Umbilical cord (tissue), 2 donors: ENCODE data around the gene PEMT. TPM values are rescaled to one million over a fixed set of nuclear protein-coding genes. Genes with fewer than 3 reads are reported as not detected.
A peak's percentile ranks its signal among the peaks of the same experiment; 100 is the strongest.
"Not testable (repeated sequence)": the region's sequence is repeated elsewhere in the genome, so short reads cannot be mapped to it uniquely, and the experiment has no call there.

Source experiments
- DNase-seq: peaks from one replicate; pipeline ENCODE4 v3.0.0-alpha.2; 2015; ENCODE audit warnings: low spot score
- total RNA-seq: library from RNA; depleted of rRNA; stranded (reverse); fragments of >200 nt; gene quantifications from one replicate; pipeline ENCODE4 v1.2.3, GENCODE V29; 2014; ENCODE audit warnings: low replicate concordance; ENCODE audit not compliant: insufficient read depth

Gene PEMT, protein sequence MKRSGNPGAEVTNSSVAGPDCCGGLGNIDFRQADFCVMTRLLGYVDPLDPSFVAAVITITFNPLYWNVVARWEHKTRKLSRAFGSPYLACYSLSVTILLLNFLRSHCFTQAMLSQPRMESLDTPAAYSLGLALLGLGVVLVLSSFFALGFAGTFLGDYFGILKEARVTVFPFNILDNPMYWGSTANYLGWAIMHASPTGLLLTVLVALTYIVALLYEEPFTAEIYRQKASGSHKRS
- total RNA-seq = 23.4 TPM

DNA sequence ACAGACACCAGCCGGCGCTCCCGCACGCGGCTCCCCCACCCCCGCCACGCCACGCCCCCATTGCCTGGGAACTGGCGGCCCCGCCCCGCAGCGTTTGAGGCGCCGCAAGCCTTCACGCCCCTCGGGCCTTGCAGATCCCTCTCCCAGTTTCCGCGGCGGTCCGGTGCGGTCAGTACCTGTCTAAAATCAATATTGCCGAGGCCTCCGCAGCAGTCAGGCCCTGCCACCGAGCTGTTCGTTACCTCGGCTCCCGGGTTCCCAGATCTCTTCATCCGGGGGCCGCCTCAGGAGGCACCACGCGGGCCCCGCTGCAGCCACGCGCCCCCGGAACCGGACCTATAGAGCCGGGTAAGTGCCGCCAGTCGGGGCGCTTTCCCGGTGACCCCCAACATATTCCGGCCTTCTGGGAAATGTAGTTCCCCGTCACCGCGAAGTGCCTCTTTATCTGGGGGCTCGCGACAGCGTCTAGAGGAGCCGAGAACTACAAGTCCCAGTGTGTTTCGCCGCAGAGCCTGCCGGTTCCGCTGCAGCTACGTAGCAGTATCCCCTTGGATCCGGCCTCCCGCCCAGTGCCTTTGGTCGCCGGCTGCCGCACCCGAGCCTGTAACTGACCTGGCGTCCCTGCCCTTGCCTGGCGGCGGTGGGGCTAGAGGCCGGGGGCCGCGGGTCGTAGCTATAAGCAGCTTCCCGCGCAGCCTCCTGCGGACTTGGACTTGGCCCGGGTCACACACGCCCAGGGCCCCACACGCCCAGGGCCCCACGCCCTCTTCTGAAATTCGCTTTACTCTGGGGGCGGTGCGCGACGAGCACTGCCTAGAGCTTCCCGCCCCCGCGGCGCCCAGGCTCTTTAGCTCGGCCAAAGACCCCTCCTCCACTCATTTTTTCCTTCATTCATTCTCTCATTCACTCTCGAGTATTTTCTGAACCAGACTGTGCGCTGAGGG is at the start of gene PEMT:
Gene PEMT (minus strand): TSS at position 354 of the 944 bp plus-strand sequence. CDS start 82 bp downstream, at position 272.
- DNase-seq = peak; percentile 99

DNA sequence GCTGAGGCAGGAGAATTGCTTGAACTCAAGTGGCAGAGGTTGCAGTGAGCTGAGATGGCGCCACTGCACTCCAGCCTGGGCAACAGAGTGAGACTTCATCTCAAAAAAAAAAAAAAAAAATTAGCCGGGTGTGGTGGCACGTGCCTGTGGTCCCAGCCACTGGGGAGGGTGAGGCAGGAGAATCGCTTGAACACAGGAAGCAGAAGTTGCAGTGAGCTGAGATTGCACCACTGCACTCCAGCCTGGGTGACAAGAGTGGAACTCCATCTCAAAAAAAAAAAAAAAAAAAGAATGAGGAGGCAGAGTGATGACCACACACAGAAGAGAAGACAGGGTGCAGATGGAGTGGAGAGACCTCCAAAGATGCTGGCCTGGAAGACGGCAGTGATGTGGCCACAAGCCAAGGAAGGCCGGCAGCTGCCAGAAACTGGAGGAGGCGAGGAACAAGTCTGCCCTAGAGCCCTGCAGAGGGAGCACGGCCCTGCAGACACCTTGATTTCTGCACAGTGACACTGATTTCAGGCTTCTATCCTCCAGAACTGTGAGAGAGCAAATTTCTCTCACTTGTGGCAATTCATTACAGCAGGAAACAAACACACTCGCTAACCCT is 48.3 kb upstream of the PEMT start:
- DNase-seq = not testable (repeated sequence)

DNA sequence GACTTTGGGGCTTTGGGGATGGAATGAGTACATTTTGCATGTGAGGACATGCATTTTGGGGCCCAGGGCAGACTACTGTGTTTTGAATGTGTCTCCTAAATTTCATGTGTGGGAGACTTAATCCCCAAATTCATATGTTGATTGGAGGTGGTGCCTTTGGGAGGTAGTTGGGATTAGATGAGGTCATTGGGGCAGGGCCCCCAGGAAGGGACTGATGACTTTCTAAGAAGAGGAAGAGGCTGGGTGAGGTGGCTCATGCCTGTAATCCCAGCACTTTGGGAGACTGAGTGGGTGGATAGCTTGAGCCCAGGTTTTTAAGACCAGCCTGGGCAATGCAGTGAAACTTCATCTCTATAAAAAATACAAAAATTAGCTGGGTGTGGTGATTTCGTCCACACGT is 47.0 kb upstream of the PEMT start:
- DNase-seq = no peak

DNA sequence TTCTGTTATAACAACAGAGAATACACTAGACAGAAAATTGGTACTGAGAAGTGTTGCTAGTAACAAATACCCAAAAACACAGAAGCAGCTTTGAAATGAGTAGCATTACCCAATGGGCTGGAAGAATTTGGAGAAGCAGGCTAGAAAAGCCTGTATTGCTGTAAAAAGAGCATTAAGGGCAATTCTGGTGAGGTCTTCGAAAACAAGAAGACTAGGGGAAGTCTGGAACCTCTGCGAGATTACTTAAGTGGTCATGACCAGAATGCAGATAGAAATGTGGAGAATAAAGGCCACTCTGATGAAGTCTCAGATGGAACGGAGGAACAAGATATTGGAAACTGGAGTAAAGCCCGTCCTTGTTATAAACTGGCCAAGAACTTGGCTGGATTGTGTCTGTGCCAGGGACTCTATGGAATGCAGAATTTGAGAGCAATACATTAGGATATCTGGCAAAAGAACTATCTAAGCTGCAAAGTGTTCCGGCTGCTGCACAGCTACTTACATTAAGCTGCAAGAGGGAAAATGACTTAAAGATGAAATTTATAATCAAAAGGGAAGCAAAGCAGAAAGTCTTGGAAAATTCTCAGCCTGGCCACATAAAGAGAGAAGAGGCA is 44.9 kb upstream of the PEMT start:
- peak; percentile 70 for DNase-seq

DNA sequence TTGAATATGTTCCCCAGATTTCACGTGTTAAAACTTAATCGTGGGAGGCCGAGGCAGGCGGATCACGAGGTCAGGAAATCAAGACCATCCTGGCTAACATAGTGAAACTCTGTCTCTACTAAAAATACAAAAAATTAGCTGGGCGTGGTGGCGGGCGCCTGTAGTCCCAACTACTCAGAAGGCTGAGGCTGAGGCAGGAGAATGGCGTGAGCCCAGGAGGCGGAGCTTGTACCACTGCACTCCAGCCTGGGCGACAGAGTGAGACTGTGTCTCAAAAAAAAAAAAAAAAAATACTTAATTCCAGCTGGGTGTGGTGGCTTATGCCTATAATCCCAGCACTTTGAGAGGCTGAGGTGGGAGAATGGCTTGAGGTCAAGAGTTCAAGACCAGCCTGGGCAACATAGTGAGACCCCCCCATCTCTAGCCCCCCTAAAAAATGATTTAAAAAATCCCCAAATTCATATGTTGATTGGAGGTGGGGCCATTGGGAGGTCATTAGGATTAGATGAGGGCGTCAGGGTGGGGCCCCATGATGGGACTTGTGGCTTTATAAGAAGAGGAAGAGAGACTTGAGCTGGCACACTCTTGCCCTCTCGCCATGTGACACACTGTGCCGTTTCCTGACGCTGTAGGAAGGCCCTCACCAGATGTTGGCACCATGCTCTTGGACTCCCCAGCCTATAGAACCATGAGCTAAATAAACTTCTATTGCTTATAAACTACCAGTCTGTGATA is 44.2 kb upstream of the PEMT start:
- DNase-seq = not testable (repeated sequence)

DNA sequence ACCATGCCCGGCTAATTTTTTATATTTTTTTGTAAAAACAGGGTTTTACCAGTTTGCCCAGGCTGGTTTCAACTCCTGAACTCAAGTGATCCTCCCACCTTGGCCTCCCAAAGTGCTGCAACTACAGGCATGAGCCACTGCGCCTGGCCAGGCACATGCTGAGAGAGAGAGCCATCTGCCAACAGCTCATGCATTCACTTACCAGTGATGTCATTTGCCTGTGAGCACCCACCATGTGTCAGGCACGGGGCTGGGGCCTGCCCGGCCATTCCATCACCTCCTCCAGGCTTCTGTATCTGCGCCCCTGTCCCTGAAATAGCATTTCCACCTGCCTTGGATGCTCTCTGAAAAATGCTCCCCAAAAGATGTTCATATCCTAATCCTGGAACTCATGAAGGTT is 43.6 kb upstream of the PEMT start:
- DNase-seq = no peak

DNA sequence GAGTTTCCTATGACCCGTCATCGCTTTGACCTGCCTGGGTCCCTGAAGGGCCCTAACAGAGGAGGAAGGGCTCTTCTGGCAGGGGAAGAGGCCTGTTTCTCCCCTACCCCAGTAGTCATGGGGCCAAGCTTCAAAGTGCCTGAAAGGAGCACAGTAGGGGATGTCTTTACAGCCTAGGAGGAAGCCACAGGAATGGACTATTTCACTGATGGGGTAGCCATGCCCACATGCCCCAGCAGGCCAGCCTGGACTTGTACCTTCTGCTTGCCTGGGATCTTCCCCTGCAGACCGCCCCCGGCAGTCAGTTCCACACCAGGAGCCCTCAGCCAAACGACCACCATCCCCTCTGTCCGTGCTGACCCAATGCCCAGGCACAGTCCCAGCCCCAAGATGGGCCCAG is 41.8 kb upstream of the PEMT start:
- DNase-seq = no peak

DNA sequence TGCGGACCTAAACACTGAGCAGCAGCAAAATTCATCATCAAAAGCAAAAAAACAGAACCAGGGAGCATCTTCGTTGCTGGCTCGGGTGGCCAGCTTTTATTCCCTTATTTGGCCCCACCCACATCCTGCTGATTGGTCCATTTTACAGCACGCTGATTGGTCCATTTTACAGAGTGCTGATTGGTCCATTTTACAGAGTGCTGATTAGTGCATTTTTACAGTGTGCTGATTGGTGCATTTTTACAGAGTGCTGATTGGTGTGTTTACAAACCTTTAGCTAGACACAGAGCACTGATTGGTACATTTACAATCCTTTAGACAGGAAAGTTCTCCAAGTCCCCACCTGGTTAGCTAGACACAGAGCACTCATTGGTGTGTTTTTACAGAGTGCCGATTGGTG is 41.2 kb upstream of the PEMT start:
- not testable (repeated sequence) for DNase-seq

DNA sequence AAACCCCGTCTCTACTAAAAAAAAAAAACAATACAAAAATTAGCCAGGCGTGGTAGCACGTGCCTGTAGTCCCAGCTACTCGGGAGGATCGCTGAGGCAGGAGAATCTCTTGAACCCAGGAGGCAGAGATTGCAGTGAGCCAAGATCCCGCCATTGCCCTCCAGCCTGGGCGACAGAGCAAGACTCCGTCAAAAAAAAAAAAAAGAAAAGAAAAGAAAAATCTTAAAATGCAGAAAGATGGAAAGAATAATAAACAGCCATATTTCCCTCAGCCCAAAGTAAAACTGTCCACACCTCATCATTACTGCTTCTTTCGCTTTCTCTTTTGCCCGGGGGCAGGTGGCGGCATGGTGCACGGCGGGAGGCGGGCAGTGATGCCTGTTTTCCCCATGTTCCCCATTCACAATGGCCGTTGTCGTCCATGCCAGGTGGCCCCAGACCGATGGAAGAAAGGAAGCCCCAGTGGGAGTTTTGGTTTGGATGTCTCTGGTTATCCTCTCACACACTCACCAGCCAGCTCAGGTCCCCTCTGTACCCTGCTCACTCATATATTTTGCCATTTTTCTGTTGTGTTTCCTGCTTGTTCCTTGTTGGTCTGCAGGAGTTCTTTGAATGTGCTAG is 37.0 kb upstream of the PEMT start:
- no peak for DNase-seq

DNA sequence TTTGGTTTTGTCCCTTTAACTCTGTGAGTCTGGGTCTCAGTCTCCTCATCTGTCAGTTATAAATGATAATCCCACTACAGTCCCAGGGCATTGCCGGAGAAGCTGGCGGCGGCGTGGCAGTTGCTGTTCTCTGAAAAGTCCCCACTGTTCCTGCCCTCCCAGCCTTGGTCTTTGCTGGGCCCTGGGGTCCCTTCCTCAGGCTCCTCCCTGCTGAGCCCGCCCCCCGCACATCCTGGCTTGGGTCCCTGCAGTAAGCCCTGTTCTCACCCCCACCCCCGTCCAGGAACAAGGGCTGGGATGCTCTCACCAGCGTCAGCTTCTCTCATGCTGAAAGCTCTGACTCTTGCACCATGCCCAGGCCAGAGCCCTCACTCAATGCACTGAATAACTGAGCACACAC is 35.3 kb upstream of the PEMT start:
- no peak for DNase-seq

DNA sequence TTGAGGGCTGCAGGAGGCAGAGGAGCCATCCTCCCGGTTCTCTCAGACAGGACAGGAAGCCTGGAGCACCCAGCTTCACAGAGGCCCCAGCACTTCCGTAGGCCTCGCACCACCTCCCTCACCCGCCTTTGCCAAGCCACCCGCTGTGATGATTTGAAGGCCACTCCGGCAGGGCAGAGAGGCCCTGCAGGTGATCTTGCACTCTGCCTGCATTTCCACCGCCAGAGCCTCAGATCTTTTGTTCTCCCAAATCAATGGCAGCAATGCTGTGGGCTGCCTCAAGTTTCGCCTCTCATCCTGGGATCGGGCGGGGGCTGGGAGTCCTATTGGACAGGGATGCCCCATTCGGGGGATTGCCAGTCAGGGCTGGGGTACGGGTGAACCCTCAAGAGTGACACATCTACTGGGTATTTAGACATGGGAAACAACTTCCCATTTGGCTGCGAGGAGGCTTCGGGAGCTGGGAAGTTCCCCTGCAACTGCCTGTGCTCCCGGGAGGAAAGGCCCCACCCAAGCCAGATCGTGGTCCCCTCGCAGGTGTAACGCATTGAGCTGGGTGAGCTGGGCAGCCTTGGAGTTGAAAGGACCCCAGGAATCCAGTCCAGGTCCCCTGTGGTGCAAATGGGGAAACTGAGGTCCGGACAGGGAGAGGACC is 34.8 kb upstream of the PEMT start:
- no peak for DNase-seq

DNA sequence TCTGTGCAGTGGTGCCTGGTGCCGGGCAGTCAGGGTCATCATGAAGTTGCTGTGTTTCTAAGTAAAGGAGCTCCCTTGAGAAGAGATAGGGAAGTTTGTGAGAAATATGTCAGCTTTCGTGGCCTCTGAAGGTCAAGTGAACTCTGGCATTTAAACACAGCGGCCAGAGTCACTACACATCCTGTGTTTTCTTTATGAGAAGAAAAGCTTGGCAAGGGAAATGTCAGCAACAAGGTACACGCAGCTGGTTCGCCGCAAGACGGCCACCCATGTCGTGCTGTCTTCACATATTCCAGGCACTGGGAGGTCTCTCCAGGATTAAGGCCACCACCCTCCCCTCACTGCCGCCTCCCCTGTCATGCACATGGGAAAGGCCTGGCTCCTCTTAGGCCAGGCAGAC is 33.2 kb upstream of the PEMT start:
- no peak for DNase-seq

DNA sequence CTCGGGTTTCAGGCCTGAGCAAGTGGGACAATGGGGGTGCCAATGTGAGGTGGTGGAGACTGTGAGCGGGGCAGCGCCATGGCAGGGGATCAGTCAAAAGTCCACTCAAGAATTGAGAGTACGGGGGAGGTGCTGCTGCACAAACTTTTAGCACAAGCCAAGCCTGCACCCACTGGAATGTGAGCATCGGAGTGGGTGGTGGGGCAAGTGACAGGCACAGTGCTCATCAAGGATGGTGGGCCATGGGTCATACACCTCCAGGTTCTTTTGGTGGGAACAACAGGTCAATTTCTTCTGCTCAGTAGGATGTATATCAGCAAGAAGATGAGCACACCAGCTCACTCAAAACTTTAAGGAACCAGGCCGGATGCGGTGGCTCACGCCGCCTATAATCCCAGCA is 32.4 kb upstream of the PEMT start:
- DNase-seq = no peak

DNA sequence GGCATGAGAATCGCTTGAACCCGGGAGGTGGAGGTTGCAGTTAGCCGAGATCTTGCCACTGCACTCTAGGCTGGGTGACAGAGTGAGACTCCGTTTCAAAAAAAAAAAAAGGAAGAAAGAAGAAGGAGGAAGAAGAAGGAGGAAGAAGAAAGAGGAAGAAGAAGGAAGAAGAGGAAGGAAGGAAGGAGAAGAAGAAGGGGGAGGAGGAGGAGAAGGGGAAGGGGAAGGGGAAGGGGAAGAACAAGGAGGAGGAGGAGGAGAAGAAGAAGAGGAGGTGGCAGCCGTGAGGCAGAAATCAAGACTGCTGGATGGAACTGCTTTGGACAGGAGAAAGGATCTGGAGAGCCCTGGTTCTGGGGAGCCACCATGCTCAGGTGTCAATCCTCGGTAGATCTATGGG is 29.7 kb upstream of the PEMT start:
- no peak for DNase-seq

DNA sequence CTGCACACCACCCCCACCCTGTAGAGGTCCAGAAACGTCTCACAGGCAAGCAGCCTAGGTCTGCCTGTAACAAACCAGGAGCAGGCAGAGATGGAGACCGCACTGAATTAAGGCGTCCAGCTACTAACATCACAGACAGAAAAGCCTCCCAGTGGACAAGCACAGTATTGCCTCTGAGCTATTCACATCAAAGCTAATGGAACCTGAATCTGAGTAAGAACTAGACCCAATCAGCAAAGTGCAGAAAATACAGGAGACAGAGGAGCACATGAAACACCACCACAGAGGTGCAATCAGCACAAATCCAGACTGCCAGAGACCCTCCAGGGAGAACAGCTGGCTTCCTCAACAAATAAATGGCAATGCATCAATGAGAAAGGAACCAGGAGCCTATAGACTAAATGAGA is 22.2 kb upstream of the PEMT start:
- peak; percentile 85 for DNase-seq

DNA sequence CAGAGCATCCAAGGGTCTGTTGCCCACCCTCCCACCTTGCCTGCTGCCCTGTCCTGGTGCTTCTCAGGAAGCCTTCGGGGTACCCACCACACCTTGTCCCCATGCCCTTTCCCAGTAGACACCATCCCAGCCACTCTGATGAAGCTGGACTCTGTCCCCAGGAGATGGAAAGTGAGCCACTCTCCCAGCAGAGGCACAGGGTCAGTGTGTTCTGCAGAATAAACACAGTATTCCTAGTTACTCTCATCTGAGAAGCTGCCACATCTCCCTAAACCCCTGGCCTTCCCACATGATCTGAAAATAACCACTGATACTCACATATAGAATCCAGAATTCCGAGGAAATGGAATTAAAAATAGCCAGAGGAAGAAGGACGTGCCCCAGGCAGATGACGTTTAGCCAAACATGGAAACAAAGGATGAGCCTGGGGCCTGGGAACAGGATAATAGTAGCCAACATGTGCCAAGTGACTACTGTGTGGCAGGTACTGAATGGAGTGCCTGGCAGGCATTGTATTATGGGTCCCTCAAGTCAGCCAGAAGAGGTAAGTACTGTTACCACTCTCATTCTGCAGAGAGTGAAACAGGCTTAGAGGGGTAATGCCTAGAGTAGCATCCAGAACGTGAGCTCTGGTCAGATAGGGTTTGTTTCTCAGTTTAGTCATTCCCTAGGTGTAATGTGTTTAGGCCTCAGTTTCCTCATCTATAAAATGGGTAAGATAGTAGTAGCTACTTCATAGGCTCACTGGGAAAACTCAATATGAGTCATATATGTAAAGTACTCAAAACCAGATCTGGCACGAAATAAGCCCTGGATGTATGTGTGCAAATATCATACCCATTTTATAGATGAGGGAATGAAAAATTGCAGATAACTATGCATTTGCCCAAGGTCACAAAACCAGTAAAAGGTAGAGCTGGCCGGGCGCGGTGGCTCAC is 20.8 kb upstream of the PEMT start:
- DNase-seq = no peak

DNA sequence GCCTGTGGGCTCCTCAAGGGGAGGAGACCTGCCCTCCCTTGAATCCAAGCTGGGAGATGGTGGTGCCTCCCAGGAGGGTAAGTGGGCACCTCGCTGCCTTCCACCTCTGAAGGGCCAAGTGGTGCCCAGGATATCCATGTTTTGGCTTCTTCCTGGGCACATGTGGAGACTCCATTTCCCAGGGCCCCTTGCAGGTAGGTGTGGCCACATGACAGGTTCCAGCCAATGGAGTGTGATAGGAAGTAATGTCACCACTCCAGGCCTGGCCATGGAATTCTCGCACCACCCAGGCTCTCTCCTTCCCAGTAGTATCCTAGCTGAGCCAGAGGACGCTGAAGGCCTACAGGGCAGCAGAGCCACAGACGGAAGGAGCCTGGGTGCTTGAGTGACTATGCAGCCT is 17.6 kb upstream of the PEMT start:
- DNase-seq = no peak

DNA sequence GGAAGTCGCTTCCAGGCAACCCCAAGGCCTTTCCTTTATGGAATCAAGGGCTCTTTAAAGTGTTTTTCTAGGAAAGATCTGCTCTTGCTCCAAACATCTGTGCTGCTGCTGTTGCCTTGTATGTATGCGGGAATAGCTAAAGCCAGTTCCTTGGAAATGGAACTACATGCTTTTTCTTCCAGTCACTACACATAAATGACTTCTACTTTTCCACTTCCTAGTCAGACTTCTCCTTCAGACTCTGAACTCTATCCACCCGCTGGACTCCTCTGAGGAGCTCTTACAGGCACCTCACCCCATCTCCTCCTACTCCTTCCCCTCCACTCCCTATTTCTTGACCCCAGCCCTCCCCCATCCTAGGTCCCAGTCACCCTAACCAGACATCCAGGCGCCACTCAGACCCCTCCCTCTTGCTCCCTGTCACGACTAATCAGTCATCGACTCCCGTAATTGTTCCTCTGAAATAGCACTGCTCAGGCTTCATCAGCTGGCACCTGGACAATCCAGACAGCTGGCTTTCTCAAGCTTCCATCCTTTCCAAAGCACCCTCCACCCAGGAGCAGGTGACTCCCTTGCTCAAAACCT is 15.0 kb upstream of the PEMT start:
- no peak for DNase-seq

DNA sequence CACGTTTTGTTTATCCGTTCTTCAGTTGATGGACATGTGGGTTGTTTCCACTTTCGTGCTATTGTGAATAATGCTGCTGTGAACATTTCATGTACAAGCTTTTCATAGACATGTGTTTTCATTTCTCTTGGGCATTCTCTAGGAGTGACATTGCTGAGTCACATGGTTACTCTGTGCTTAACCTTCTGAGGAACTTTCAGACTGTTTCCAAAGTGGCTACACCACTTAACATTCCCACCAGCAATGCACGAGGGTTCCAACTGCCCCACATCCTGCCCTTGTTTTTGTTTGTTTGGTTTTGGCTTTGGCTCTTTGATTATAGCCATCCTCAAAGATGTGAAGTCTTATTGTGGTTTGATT is 14.2 kb upstream of the PEMT start:
- DNase-seq = no peak
